ENCODE results near the gene SCUBE3.

Gene SCUBE3

DNA sequence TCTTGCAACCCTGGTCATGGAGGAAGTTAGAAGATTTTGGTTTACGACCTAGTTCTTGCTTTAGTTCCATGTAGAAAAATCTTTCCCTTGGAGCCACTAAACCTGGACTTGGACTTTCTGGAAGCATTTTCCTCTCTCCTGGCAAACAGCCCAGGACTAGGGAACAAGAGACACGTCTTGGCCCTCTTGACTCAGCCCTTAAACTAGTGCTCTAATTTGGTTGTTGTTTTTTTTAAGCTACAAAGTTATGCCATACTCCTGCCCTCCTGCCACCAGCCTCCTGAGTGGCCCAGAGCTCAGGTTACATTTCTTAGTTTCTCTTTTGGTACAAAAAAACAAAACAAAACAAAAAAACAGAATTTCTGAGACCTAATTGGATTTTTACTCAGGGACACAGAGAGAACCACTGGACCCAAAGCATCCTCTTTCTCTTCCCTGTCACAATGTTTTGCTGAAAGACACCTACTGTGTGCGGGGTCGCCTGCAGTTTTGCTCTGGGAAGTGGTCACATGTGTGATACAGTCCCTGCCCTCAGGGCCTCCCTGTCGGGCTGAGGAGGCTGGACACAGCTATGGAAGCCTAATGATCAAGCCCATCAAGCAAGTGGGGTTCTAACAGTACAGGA, 32.3 kb upstream of the SCUBE3 start:
- in situ Hi-C loops (cut with MboI; ENCODE audit: low sequenced_read_pairs), result no loop called here

DNA sequence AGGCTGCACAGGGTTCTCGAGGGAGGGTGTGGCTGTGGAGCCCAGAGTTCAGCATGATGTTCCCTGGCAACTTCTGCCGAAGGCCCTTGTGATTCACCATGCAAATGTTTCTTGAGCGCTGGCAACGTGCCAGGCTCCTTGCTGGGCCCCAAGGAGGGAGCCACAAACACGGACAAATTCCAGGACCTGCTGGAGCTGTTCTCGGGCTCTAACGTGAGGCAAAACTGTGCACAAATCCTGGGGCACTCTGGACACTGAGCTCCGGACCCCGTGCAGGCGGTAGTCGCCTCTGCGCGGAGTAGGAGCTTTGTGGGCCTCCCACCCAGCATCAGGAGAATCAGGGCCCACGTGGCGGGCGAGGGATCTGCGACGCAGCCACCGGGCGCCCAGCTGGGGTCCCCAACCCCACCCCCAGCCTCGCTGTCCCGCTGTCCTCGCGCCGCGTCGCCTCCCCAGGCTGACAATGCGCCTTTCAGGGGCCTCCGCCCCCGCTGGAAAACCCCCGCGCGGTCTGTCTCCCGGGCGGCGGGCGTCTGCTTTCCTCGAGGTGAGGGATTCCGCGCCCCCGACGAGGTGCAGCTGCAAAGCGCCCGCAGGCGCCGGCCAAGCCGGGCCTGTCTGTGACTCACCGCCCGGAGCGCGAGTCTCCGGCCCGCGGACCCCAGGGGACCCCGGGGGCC, 31.7 kb upstream of the SCUBE3 start:
- in situ Hi-C loops (cut with MboI; ENCODE audit: low sequenced_read_pairs), result no loop called here

DNA sequence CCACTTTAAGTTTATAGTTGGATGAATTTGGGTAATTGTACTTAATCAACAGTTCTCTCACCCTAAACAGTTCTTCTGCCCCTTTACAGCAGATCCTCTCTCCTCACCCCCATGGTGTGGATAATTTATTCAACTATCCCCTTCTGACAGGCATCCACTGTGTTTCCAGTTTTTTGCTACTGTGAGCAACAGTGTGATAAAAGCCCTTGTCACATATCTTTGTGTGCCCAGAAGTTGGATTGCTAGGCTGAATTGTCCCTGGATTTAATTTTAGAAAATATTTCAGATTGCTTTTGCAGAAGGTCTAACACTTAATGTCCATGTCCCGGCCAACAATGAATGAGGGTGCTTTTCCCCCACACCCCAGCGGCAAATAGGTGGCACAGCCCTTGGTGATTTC, 30.5 kb upstream of the SCUBE3 start:
- in situ Hi-C loops (cut with MboI; ENCODE audit: low sequenced_read_pairs), result no loop called here

DNA sequence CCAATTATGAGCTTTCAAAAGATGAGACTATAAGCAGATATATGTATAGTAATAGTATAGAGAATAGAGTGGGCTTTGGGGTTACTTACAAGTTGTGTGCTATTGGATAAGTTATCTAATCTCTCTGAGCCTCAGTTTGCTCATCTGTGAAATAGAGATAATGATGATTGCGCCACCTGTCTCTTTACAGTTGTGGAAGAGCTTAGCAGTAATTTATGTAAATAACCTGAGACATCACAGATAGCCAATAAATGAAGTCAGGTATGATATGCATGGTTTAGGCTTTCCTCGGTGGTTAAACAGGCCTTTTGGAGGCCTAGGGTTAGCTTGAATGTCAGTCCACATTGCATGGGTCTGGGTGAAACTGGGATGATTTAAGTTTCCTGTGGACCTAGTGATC, 29.8 kb upstream of the SCUBE3 start:
- in situ Hi-C loops (cut with MboI; ENCODE audit: low sequenced_read_pairs), result no loop called here

DNA sequence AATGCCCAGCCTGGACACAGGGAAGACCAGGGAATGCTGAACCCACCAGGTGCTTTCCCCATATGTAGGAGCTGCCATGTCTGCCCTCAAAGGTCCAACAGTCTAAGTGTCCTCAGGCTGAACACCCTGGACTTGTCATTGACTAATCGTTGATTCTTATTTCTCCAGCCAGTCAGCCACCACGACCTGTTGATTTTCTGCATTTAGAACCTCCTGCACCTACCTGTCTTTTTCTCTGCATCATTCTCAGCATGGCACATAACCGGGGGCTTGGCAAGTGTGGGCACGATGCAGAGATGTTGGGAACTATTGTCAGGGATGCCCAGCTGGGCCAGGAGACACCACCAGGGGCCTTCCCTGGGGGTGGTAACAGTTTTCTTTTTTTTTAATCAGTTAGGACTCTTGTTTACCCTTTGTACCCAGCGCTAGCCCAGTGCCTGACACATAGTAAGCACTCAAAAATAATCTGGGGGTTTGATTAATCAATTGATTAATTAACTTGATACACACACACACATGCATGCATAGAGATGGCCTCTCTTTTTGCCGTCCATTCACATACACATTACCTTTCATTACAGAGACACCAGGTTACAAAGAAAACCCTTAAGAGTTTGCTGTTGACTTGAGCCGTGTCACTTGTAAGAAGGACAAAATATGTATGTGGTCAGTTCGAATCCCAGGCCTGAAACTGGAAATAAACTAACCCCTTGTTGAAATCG, 29.0 kb upstream of the SCUBE3 start:
- in situ Hi-C loops (cut with MboI; ENCODE audit: low sequenced_read_pairs), result no loop called here

DNA sequence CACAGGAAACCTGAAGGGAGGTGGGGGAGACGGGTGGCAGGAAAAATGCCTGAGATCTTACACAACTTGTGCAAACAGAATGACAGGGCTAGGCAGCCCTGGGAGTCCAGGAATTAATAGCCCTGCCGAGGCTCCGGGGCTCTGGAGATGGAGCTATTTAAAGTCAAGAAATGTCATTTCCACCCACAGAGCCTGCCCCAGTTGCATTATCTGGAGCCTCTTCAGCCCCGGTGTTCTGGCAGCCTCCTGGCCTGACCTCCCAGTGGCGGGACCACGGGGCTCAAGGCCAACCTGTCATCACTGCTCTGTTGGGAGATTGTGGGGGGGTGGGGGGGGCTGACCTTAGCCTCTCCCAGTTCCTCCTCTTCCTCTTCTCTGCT, 28.5 kb upstream of the SCUBE3 start:
- in situ Hi-C loops (cut with MboI; ENCODE audit: low sequenced_read_pairs), result no loop called here

DNA sequence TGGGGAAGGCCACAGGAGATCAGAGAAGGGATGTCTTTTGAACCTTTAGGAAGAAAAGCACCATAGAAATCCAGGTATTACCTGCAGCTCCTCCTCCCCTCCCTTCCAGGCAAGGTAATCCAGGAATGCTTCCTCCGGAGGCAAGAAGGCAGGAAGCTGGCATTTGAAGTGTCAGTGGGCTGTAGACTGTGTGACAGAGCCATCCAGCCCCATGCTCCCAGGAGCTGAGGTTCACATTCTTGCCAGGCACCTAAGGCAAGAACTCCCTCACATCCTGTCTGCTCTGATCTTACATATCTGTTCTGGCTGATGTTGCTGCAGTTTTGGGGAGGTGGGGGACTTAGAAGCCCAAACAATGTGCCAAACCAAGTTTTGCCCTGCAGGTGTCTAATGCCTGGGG, 27.8 kb upstream of the SCUBE3 start:
- in situ Hi-C loops (cut with MboI; ENCODE audit: low sequenced_read_pairs), result no loop called here

DNA sequence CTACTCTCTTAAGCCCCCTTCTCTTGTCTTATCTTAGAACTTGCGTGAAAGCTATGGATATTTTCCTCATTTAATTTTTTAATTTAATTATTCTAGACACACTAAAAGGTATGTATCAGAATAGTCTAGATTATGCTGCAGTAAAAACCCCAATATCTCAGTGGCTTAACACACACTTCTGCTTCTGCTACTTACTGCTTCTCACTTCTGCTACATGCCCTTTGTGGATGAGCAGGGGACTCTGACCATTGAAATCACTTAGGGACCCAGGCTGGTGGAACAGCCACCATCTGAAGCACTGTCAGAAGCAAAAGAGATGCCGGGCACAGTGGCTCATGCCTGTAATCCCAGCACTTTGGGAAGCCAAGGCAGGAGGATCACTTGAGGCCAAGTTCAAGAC, 27.2 kb upstream of the SCUBE3 start:
- in situ Hi-C loops (cut with MboI; ENCODE audit: low sequenced_read_pairs), result no loop called here

DNA sequence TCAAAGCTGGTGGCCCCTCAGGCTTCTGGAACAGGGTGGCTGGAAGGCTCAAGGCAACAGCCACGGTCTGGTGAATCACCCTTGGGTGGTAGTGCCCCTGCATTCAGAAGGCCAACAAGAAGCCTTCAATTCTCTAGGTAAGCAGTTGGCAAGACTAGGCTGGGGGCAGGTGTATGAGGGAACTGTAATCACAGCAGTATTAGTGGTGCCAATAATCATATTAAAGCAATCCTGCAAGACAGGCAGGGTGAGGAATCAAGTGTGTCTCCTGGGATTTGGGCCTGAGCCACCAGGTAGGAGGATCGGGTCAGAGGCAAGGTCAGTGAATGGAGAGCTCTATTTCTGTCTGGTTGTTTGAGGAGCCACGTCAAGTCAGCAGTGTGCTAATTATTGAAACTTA, 24.9 kb upstream of the SCUBE3 start:
- in situ Hi-C loops (cut with MboI; ENCODE audit: low sequenced_read_pairs), result no loop called here

DNA sequence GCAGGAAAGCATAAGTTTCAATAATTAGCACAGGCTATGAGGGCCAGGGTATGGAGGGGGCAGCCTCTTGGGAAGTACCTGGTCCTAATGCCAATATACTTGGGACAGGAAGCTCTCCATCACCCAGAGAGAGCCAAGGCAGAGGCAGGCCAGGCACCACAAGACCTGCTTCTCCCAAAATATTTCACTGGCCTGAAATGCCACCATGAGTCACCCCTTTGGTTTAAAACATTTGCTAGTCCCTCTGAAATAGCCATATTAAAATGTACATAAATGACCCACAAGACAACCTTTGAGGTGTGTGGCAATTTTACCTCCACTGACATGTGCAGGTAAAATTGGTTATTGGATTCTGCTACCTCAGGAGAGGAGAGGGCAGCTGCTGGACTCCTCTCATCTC, 23.4 kb upstream of the SCUBE3 start:
- in situ Hi-C loops (cut with MboI; ENCODE audit: low sequenced_read_pairs), result no loop called here

DNA sequence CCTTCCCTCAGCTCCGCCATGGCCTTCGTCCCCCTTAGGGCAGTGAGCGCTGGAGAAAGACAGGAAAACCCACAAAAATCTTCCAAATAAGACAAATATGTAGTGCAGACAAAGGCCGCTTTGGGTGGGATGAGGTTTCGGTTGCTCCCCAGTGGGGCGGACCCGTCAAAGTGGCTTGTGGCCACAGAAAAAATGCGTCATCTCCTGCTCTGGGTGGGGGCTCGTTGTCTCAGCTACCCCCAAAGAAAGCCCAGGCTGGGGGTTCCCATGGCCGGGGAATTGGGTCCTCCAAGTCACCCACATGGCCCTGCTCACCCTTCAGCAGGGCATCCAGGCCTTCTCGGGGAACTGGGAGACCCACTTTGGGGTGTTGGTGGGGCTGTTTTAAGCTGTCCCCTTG, 21.9 kb upstream of the SCUBE3 start:
- in situ Hi-C loops (cut with MboI; ENCODE audit: low sequenced_read_pairs), result no loop called here

DNA sequence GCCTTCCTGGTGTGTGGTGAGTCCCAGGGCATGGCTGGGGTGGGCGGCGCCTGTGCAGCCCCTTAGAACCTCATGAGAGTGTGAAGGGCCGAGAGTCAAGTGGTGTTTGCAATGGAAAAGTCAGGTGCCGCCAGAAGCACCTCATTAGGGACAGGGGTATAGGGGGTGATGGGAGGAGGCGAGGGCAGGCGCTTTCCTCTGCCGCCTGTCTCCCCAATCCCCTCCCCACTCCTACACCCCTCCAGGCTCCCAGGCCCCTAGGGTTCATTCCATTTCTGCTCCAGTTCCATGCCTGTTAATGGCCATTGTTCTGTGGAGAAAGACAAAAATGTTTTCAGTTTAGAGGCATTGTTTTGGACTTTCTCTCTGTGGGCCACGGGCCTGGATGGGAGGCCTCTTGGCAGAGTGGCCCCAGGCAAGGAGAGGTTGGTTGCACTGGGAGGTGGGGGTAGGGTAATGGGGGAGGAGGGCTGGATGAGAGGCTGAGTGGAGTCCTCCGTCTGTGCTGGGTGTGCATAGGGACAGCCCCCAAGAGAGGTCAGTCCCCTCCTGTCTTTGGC, 21.4 kb upstream of the SCUBE3 start:
- in situ Hi-C loops (cut with MboI; ENCODE audit: low sequenced_read_pairs), result no loop called here

DNA sequence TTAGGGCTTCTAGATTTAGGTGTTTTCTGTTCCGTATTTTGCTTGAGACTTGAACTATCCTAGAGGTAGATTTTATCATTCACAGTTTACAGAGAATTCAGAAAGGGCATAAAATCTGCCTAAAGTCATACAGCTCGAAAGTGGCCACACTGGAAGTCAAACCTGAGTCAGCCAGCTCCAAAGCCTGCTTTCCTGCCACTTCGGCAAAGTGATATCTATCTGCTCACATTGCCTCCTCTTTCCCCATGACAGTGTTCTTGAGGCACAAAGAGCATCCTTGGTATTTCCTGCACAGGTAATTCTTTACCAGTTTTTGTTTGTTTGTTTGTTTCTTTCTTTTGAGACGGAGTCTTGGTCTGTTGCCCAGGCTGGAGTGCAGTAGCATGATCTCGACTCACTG, 19.4 kb upstream of the SCUBE3 start:
- in situ Hi-C loops (cut with MboI; ENCODE audit: low sequenced_read_pairs), result no loop called here

DNA sequence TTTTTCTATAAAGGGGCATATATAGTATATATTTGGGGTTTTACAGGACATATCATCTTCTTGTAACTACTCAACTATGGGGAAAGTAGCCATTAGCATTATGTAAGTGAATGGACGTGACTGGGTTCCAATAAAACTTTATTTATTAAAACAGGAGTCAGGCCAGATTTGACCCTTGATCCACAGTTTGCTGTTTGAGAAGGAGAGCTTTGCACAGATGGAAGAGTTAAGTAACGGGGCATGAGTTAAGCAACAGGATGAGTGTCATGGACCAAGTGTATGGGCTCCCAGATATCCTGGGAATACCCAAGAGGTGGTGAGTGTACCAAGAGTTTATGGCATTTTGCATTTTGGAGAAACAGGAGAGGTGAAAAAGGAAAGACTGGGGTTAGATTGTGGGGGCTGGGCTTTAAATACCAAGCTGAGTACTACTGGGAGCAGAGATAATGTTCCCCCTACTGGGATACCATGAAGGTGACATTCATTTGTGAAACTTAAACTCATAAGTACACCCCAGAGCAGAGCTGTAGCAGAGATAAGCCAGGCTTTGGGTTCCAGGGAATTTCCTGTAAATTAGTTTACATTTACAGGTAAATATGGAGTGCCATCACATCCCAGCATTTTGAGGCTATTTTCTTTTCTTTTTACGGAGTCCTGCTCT, 18.5 kb upstream of the SCUBE3 start:
- in situ Hi-C loops (cut with MboI; ENCODE audit: low sequenced_read_pairs), result no loop called here

DNA sequence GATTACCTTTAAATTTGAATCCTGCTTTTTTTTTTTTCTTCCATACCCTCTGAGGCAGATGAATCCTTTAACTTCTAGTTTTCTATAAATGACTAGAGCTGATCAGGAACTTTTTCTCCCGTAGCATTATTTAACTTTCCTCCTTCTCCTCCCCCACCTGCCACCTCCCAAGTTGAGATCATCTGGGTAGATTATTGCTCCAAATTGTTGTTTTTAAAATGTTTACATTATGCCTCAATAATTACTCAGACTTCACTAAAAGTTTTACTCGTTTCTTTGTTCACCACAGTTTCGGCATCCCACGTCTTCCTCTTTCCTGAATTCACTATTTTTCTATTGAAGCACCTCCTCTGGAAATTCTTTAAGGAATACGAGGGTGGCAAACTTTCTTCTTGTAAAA, 16.6 kb upstream of the SCUBE3 start:
- in situ Hi-C loops (cut with MboI; ENCODE audit: low sequenced_read_pairs), result no loop called here

DNA sequence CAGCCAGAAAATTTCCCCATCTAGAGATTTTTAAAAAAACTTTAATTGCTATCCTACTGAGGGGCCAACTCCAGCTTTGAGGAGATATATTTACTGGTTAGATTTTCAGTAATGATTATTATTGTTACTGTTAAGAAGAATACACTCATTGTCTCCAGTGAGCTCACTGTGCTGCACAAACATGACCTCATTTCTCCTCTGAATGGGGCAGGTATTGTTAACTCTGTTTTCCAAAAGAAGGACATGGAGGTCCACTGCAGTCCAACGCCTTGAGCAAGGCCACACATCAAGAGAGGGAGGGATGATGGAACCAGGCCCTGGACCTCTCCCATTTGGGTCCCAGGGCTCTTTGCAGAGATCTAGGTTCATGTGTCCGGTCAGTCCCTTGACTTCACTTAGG, 13.9 kb upstream of the SCUBE3 start:
- in situ Hi-C loops (cut with MboI; ENCODE audit: low sequenced_read_pairs), result no loop called here

DNA sequence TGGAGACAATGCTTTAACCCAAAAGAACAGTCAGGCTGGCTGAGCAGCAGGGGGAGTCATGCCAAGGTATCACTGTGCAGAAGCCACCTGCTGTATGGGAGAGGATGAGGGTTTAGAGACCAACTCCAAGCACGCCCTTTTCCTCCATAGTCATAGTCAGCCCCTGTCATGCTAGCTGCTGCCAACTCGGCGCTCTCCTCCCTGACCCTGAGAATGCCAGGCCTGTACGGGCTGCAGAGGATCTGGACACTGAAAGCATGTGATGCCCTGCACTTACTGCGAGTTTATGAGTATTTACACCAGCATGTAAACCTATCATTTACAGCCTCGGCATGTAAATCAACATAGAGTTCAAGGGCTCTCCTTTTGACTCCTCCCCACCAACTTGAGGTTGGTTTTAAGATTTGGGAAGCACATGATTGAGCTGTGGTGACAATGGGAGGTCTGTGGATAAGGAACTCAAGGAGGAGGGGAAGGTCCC, 11.7 kb upstream of the SCUBE3 start:
- in situ Hi-C loops (cut with MboI; ENCODE audit: low sequenced_read_pairs), result no loop called here

DNA sequence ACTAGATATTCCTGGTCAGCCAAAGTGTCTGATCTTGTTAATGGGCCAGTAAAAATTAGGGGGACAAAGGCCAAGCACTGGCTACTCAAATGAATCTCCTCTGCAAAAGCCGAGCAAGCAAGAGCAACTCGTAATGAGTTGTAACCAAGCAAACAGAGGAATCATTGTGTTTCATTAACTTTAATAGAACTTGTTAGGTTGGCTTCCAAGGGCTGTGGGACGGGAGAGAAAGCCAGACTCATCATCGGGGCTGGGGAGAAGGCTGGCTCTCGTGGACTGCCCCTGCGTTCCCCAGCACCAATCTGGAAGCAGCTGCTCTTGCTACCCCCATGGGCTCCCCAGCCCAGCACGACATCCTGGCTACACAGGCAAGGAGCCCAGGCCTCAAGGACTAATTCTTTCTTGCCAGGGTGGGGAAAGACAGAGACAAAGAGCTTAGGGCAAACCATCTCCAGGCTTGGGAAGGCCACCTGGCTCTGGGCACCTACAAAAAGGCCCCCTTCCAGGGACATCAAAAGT, 10.5 kb upstream of the SCUBE3 start:
- in situ Hi-C loops (cut with MboI; ENCODE audit: low sequenced_read_pairs), result no loop called here

DNA sequence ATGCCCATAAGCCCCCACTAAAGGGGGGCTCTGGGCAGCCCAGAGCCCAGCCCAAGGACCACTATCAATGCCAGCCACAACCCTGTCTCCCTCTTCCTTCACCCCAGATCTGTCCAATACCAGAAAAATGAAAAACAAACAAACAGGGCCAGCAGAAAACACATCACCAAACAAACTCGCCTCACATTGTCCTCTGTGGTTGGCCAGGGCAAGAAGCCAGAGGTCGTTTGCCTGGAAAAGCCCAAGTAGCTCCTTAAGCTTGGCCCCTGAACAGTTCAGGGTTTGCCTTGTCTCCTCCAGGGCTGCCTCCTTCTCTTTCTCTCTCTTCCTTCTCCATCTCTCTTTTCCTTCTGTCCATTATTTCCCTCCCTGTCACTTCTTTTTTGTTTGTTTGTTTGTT, 10.1 kb upstream of the SCUBE3 start:
- in situ Hi-C loops (cut with MboI; ENCODE audit: low sequenced_read_pairs), result no loop called here

DNA sequence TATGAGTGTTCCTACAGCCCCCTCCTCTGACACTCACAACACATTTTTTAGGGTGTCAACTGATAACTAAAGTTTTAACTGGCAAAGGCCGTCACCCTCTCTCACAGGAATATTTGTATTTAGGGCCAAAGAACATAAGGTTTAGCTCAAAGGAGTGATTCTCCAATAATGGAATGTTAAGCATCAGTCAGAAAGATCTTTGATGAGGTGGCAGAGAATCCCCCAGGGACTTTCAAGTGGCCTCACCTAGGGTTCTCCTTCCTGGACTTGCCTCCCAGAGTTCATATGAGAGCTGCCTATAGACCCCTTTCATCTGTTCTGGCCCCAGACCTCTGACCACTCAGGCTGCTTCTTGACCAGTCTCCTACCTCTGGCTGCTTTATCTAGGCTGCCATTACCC, 7.4 kb upstream of the SCUBE3 start:
- in situ Hi-C loops (cut with MboI; ENCODE audit: low sequenced_read_pairs), result no loop called here

DNA sequence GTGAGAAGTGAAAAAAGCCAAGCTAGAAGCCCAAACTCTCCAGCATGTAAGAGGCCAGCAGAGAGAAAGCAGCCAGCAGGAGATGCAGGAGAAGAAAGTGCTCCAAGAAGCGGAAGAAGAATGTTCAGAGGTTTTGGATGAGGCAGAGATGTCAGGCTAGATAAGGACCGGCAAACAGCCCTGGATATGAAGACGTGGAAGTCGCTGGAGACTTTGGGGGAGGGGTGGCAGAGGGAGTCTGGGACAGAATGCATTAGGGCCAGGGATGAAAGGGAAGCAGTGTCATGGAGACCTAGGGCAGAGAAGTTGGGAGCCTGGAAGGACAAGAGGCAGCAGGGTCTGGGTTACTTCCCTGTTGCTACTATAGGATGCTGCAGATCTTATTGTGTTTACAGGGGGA, 5.3 kb upstream of the SCUBE3 start:
- in situ Hi-C loops (cut with MboI; ENCODE audit: low sequenced_read_pairs), result no loop called here
